IMR-90 (cell line): ENCODE data around the gene NRL. TPM values are rescaled to one million over a fixed set of nuclear protein-coding genes. Genes with fewer than 3 reads are reported as not detected.

ENCODE experiments used
- ATAC-seq: fragments of 200-7000 bp; cut with Tn5 transposase; 2 replicates; pipeline ENCODE4 v1.9.1; 2020; ENCODE audit warnings: low read depth, mild to moderate bottlenecking, moderate library complexity
- BruUV-seq: library from RNA; stranded (reverse); fragments of 400-500 nt; replicated peaks from 2 replicates; lab custom pipeline; 2021; lab: Mats Ljungman, UMichigan
- CTCF ChIA-PET: fragments of 300-600 bp; formaldehyde crosslinking; extraction: SDS; loops from one replicate; lab custom pipeline; 2021; ENCODE audit warnings: antibody characterized with exemption; lab: Yijun Ruan, JAX
- POLR2A ChIA-PET: fragments of 300-600 bp; sonication (Branson Sonifier 250); formaldehyde crosslinking; loops from one replicate; lab custom pipeline; 2022; ENCODE audit warnings: antibody characterized with exemption; ENCODE audit not compliant: unreplicated experiment; lab: Charles Lee
- DNase-seq: peaks from one replicate; pipeline ENCODE4 v3.0.0; 2013
- H2AFZ ChIP-seq: replicated peaks from 2 replicates; pipeline ENCODE3; 2013; ENCODE audit warnings: low read length, mild to moderate bottlenecking; ENCODE audit not compliant: poor library complexity
- H2AK5ac ChIP-seq: 2 replicates; pipeline ENCODE4 v1.6.1; 2013; ENCODE audit warnings: low read depth, low read length, inconsistent platforms
- H2AK9ac ChIP-seq: replicated peaks from 2 replicates; pipeline ENCODE3; 2013; ENCODE audit warnings: mild to moderate bottlenecking, low read depth, low read length, moderate library complexity; ENCODE audit not compliant: poor library complexity
- H2BK120ac ChIP-seq: 2 replicates; pipeline ENCODE4 v1.6.1; 2013; ENCODE audit warnings: low read depth, low read length, inconsistent platforms
- H2BK15ac ChIP-seq: 3 replicates; pipeline ENCODE4 v1.6.1; 2013; ENCODE audit warnings: low read depth, low read length, inconsistent platforms
- H2BK20ac ChIP-seq: 2 replicates; pipeline ENCODE4 v1.6.1; 2013; ENCODE audit warnings: low read depth, mild to moderate bottlenecking, inconsistent platforms, low read length, moderate library complexity
- H2BK5ac ChIP-seq: 2 replicates; pipeline ENCODE4 v1.6.1; 2013; ENCODE audit warnings: mild to moderate bottlenecking, low read depth, low read length, inconsistent platforms; ENCODE audit not compliant: poor library complexity, severe bottlenecking
- H3K14ac ChIP-seq: replicated peaks from 2 replicates; pipeline ENCODE4 v1.6.1; 2013; ENCODE audit warnings: low read depth, low read length, inconsistent platforms
- H3K18ac ChIP-seq: 2 replicates; pipeline ENCODE4 v1.6.1; 2013; ENCODE audit warnings: low read depth, low read length, control low read depth
- H3K23ac ChIP-seq: 2 replicates; pipeline ENCODE4 v1.6.1; 2013; ENCODE audit warnings: low read depth, low read length, inconsistent platforms
- H3K27ac ChIP-seq: 2 replicates; pipeline ENCODE4 v1.5.1; 2013; ENCODE audit warnings: mild to moderate bottlenecking, control low read depth, low read length; ENCODE audit not compliant: insufficient read depth
- H3K27me3 ChIP-seq: 2 replicates; pipeline ENCODE4 v1.6.1; 2013; ENCODE audit warnings: low read length; ENCODE audit not compliant: control insufficient read depth, insufficient read depth
- H3K36me3 ChIP-seq: 2 replicates; pipeline ENCODE4 v1.6.1; 2013; ENCODE audit warnings: low read length, mixed read lengths; ENCODE audit not compliant: control insufficient read depth, insufficient read depth
- H3K4ac ChIP-seq: 2 replicates; pipeline ENCODE4 v1.6.1; 2013; ENCODE audit warnings: low read depth, low read length, inconsistent platforms
- H3K4me1 ChIP-seq: 2 replicates; pipeline ENCODE4 v1.6.1; 2013; ENCODE audit warnings: low read length, mixed read lengths; ENCODE audit not compliant: control insufficient read depth, insufficient read depth
- H3K4me2 ChIP-seq: 2 replicates; pipeline ENCODE4 v1.6.1; 2013; ENCODE audit warnings: low read depth, mild to moderate bottlenecking, control low read depth, low read length, moderate library complexity
- H3K4me3 ChIP-seq: 2 replicates; pipeline ENCODE4 v1.5.1; 2013; ENCODE audit warnings: low read depth, mild to moderate bottlenecking, control low read depth, low read length, moderate library complexity; ENCODE audit not compliant: insufficient read depth
- H3K56ac ChIP-seq: 2 replicates; pipeline ENCODE4 v1.6.1; 2013; ENCODE audit warnings: low read length, inconsistent platforms; ENCODE audit not compliant: insufficient read depth; ENCODE audit errors: extremely low read depth
- H3K79me1 ChIP-seq, 2 experiments: 2 replicates each; pipeline ENCODE4 v1.6.1; 2013; ENCODE audit warnings: low read length in 2 of 2, inconsistent platforms in 1 of 2, low read depth in 1 of 2
- H3K9ac ChIP-seq: 2 replicates; pipeline ENCODE4 v1.6.1; 2013; ENCODE audit warnings: low read depth, low read length, control low read depth
- H3K9me1 ChIP-seq: 2 replicates; pipeline ENCODE4 v1.6.1; 2013; ENCODE audit warnings: low read length, inconsistent platforms; ENCODE audit not compliant: insufficient read depth
- H3K9me3 ChIP-seq: 2 replicates; pipeline ENCODE4 v1.6.1; 2013; ENCODE audit warnings: low read length; ENCODE audit not compliant: control insufficient read depth, insufficient read depth
- H4K20me1 ChIP-seq: 2 replicates; pipeline ENCODE4 v1.6.1; 2013; ENCODE audit warnings: low read length, inconsistent platforms; ENCODE audit not compliant: insufficient read depth
- H4K5ac ChIP-seq: 2 replicates; pipeline ENCODE4 v1.6.1; 2013; ENCODE audit warnings: mild to moderate bottlenecking, low read depth, low read length, control low read depth
- H4K8ac ChIP-seq, 2 experiments: 2 replicates each; pipeline ENCODE4 v1.6.1; 2013; ENCODE audit warnings: low read depth in 2 of 2, low read length in 2 of 2, control low read depth in 1 of 2, inconsistent platforms in 1 of 2
- H4K91ac ChIP-seq: 2 replicates; pipeline ENCODE4 v1.6.1; 2013; ENCODE audit warnings: low read depth, low read length, inconsistent platforms; ENCODE audit not compliant: insufficient read depth
- BHLHE40 ChIP-seq: fragments of 150-350 bp; IDR thresholded peaks from 2 replicates; pipeline ENCODE4 v1.6.1; 2016; ENCODE audit warnings: mild to moderate bottlenecking, low read depth, low read length
- CEBPB ChIP-seq: IDR thresholded peaks from 2 replicates; pipeline ENCODE4 v1.6.1; 2012; ENCODE audit warnings: low read depth, low read length, improper control_type of control experiment
- CHD1 ChIP-seq: IDR thresholded peaks from 2 replicates; pipeline ENCODE4 v1.6.1; 2012; ENCODE audit warnings: low read depth, low read length, improper control_type of control experiment
- FOS ChIP-seq: fragments of 150-350 bp; IDR thresholded peaks from 2 replicates; pipeline ENCODE4 v1.6.1; 2016; ENCODE audit warnings: low read depth, low read length
- MAFK ChIP-seq: IDR thresholded peaks from 2 replicates; pipeline ENCODE4 v1.6.1; 2012; ENCODE audit warnings: low read depth, low read length, improper control_type of control experiment
- MAZ ChIP-seq: IDR thresholded peaks from 2 replicates; pipeline ENCODE4 v1.6.1; 2012; ENCODE audit warnings: low read depth, mild to moderate bottlenecking, low read length, improper control_type of control experiment, moderate library complexity, borderline replicate concordance
- MXI1 ChIP-seq: IDR thresholded peaks from 2 replicates; pipeline ENCODE4 v1.6.1; 2012; ENCODE audit warnings: low read depth, mild to moderate bottlenecking, low read length, moderate library complexity, borderline replicate concordance
- NFE2L2 ChIP-seq: fragments of 150-350 bp; IDR thresholded peaks from 2 replicates; pipeline ENCODE4 v1.6.1; 2016; ENCODE audit warnings: low read depth, mild to moderate bottlenecking, low read length
- POLR2A ChIP-seq: IDR thresholded peaks from 2 replicates; pipeline ENCODE4 v1.6.1; 2012; ENCODE audit warnings: mild to moderate bottlenecking, low read depth, low read length
- RAD21 ChIP-seq: IDR thresholded peaks from 2 replicates; pipeline ENCODE4 v1.6.1; 2012; ENCODE audit warnings: low read length, improper control_type of control experiment
- RCOR1 ChIP-seq: IDR thresholded peaks from 2 replicates; pipeline ENCODE4 v1.6.1; 2012; ENCODE audit warnings: mild to moderate bottlenecking, low read length, improper control_type of control experiment; ENCODE audit not compliant: insufficient replicate concordance
- RFX5 ChIP-seq: IDR thresholded peaks from 2 replicates; pipeline ENCODE4 v1.8.0; 2012; ENCODE audit warnings: low read depth, mild to moderate bottlenecking, low read length, moderate library complexity
- SMC3 ChIP-seq: fragments of 150-350 bp; IDR thresholded peaks from 2 replicates; pipeline ENCODE4 v1.6.1; 2016; ENCODE audit warnings: low read depth, mild to moderate bottlenecking, antibody characterized with exemption, low read length, moderate library complexity
- WGBS, 2 experiments: methylation state at CpG; one replicate each; pipeline versions ENCODE4 v1.1.5 to v1.1.7; 2013; ENCODE audit warnings: missing lambda C conversion rate in 2 of 2; ENCODE audit not compliant: insufficient read length in 1 of 2; ENCODE audit errors: extremely low coverage in 2 of 2; 5-methylcytosine and 5-hydroxymethylcytosine counted together
- dilution Hi-C: fragments of 300-500 bp; cut with HindIII; formaldehyde crosslinking; loops from one replicate; pipeline ENCODE4 v1.14.3; 2018; ENCODE audit warnings: low sequenced_read_pairs; ENCODE audit not compliant: unreplicated experiment
- in situ Hi-C: fragments of 300-500 bp; cut with MboI; formaldehyde crosslinking; loops from 3 replicates; pipeline ENCODE4 v1.14.3; 2019; ENCODE audit warnings: low sequenced_read_pairs, inconsistent platforms, mixed read lengths
- intact Hi-C: fragments of 100-400 bp; cut with micrococcal nuclease; formaldehyde crosslinking; loops from 2 replicates; pipeline ENCODE4 v1.10.0; 2022
- polyA plus RNA-seq, 3 experiments: library from polyadenylated mRNA; depleted of rRNA; stranded (reverse); fragments of >200 nt; gene quantifications; 2 replicates each; pipeline ENCODE4 v1.2.3, GENCODE V29; 2012; ENCODE audit warnings: low replicate concordance in 1 of 3
- total RNA-seq: library from RNA; depleted of rRNA; stranded (reverse); fragments of >200 nt; gene quantifications from 2 replicates; pipeline ENCODE4 v1.2.3, GENCODE V29; 2012
- TF ChIP-seq, protein P1 (sequence below): fragments of 150-350 bp; IDR thresholded peaks from 2 replicates; pipeline ENCODE4 v1.6.1; 2017; ENCODE audit warnings: mild to moderate bottlenecking, antibody characterized with exemption, low read length, low read depth
- TF ChIP-seq, protein P2 (sequence below): fragments of 150-350 bp; IDR thresholded peaks from 2 replicates; pipeline ENCODE4 v1.6.1; 2016; ENCODE audit warnings: low read depth, mild to moderate bottlenecking, low read length, moderate library complexity, borderline replicate concordance
- TF ChIP-seq, protein P3 (sequence below): conservative IDR thresholded peaks from 2 replicates; pipeline ENCODE4 v1.5.1; 2012; ENCODE audit warnings: mild to moderate bottlenecking, low read depth, low read length, improper control_type of control experiment

The NRL gene
- total and polyA plus RNA-seq, 2 of the 4 experiments (the other 2 are of a cell fraction), result 0.18 to 0.70 TPM

DNA sequence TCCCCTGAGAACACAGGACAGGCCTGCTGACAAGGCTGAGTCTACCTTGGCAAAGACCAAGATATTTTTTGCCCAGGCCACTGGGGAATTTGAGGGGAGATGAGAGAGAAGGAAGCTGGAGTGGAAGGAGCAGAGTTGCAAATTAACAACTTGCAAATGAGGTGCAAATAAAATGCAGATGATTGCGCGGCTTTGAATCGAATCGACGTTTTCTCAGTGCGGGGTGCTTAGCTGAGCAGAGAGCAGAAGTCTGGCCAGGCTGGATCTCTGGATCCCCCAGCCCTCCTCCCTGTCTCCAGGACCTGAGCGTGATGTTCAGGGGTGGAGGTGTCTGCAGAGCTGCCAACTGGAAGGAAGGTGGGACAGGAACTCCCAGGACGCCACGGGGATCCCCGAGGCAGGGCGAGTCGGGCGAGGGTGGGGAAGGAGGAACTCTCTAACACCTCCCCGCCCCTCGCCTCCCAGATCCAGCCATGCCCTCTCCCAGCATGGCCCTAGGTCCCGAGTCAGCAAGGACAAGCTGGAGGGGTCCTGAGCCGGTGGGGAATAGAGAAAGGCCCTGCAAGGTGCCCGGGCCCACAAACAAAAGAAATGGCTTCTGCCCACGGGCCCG is 63.5 kb downstream of the NRL start:
- peak overlapping the region; percentile 32; the same call in 1 of the 2 replicates for H3K9ac ChIP-seq
- no peaks in the 10 kb centered on the region for H3K36me3 ChIP-seq
- no peak overlapping the region; the same call in 1 of the 2 replicates for H3K4ac ChIP-seq
- peak overlapping the region; percentile 87 for H3K4me2 ChIP-seq
- no peak overlapping the region for H3K56ac ChIP-seq
- DNase-seq (no peak), ATAC-seq (no peak; the same call in 1 of the 2 replicates)
- TF ChIP-seq FOS (no peak), SMC3 (no peak), MAFK (no peak), POLR2A (no peak), CHD1 (no peak), BHLHE40 (no peak), MAZ (no peak), RAD21 (no peak), RFX5 (no peak), RCOR1 (no peak), MXI1 (no peak), CEBPB (no peak), NFE2L2 (no peak)
- TF ChIP-seq, protein P1, sequence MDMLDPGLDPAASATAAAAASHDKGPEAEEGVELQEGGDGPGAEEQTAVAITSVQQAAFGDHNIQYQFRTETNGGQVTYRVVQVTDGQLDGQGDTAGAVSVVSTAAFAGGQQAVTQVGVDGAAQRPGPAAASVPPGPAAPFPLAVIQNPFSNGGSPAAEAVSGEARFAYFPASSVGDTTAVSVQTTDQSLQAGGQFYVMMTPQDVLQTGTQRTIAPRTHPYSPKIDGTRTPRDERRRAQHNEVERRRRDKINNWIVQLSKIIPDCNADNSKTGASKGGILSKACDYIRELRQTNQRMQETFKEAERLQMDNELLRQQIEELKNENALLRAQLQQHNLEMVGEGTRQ, result no peak
- TF ChIP-seq, protein P2, sequence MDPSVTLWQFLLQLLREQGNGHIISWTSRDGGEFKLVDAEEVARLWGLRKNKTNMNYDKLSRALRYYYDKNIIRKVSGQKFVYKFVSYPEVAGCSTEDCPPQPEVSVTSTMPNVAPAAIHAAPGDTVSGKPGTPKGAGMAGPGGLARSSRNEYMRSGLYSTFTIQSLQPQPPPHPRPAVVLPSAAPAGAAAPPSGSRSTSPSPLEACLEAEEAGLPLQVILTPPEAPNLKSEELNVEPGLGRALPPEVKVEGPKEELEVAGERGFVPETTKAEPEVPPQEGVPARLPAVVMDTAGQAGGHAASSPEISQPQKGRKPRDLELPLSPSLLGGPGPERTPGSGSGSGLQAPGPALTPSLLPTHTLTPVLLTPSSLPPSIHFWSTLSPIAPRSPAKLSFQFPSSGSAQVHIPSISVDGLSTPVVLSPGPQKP, result no peak
- TF ChIP-seq, protein P3, sequence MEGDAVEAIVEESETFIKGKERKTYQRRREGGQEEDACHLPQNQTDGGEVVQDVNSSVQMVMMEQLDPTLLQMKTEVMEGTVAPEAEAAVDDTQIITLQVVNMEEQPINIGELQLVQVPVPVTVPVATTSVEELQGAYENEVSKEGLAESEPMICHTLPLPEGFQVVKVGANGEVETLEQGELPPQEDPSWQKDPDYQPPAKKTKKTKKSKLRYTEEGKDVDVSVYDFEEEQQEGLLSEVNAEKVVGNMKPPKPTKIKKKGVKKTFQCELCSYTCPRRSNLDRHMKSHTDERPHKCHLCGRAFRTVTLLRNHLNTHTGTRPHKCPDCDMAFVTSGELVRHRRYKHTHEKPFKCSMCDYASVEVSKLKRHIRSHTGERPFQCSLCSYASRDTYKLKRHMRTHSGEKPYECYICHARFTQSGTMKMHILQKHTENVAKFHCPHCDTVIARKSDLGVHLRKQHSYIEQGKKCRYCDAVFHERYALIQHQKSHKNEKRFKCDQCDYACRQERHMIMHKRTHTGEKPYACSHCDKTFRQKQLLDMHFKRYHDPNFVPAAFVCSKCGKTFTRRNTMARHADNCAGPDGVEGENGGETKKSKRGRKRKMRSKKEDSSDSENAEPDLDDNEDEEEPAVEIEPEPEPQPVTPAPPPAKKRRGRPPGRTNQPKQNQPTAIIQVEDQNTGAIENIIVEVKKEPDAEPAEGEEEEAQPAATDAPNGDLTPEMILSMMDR, result no peak
- H3K14ac ChIP-seq, result no peak overlapping the region
- 14% methylated on average over 9 of the region's 20 CpGs; no CpG with 5 or more reads in 1 of the 2 experiments for WGBS, 2 experiments
- H3K9me3 ChIP-seq, result no peaks in the 10 kb centered on the region
- H4K91ac ChIP-seq, result no peak overlapping the region
- H3K23ac ChIP-seq, result no peak overlapping the region
- H2BK5ac ChIP-seq, result no peak overlapping the region
- H3K27ac ChIP-seq, result no peak overlapping the region
- no peaks in the 10 kb centered on the region for H3K79me1 ChIP-seq
- H2AK9ac ChIP-seq, result no peak overlapping the region
- no peak overlapping the region for H4K5ac ChIP-seq
- no peak overlapping the region for H2BK15ac ChIP-seq
- no peak overlapping the region for H2BK20ac ChIP-seq
- 0 out of 2 replicates have a peak, but pooled peaks cover 3% of the 10 kb centered on the region for H3K9me1 ChIP-seq
- POLR2A ChIA-PET, result no interaction called here
- peaks cover 37% of the 10 kb centered on the region for H3K27me3 ChIP-seq
- CTCF ChIA-PET, result interaction anchor here (1.5 kb wide), 1 partner anchor 58 kb away, joined by 4 read pairs; no protein-coding TSS in a partner anchor
- BruUV-seq, result no TSS peak
- no peak overlapping the region for H4K8ac ChIP-seq
- dilution Hi-C loops (no loop called here), intact Hi-C loops (no loop called here), in situ Hi-C loops (no loop called here)
- no peak overlapping the region for H3K18ac ChIP-seq
- H3K4me3 ChIP-seq, result peak overlapping the region; percentile 52
- peaks cover 3% of the 10 kb centered on the region; the same call in 1 of the 2 replicates for H4K20me1 ChIP-seq
- no peak overlapping the region for H2AK5ac ChIP-seq
- H2AFZ ChIP-seq, result peak overlapping the region; percentile 94
- H2BK120ac ChIP-seq, result no peak overlapping the region
- H3K4me1 ChIP-seq, result peaks cover 5% of the 10 kb centered on the region; the same call in 1 of the 2 replicates
